ENCODE data around the gene CSNK1G1.
A peak's percentile ranks its signal among the peaks of the same experiment; 100 is the strongest.
"Not testable (repeated sequence)": the region's sequence is repeated elsewhere in the genome, so short reads cannot be mapped to it uniquely, and the experiment has no call there.

CSNK1G1 gene

GRCh38 chr15:64354688-64355344 lies 1.2 kb downstream of the CSNK1G1 start:
- TF ChIP-seq CTCF (conservative IDR thresholded peaks at IDR 0.05; ENCODE audit: low read depth, low read length), result no peak
- Histone ChIP-seq H3K27me3 (ENCODE audit: insufficient read depth, low read depth) (no peaks in the 10 kb centered on the region), H3K4me1 (ENCODE audit: low read depth, poor library complexity, severe bottlenecking) (peaks cover 19% of the 10 kb centered on the region), H3K79me2 (ENCODE audit: insufficient read depth, low read depth) (peaks cover 16% of the 10 kb centered on the region; the same call in 1 of the 2 replicates), H3K4me2 (peak overlapping the region; percentile 84), H3K9ac (peak overlapping the region; percentile 28; the same call in 1 of the 2 replicates), H2AFZ (ENCODE audit: low read depth) (peak overlapping the region; percentile 69; the same call in 1 of the 2 replicates), H3K27ac (no peak overlapping the region), H4K20me1 (ENCODE audit: insufficient read depth) (no peaks in the 10 kb centered on the region), H3K4me3 (IDR thresholded peaks at IDR 0.05; ENCODE audit: insufficient read depth, low read depth, low read length) (no peak overlapping the region), H3K36me3 (ENCODE audit: insufficient read depth) (no peaks in the 10 kb centered on the region)

- Histone ChIP-seq H3K9ac (no peak overlapping the region), H3K36me3 (ENCODE audit: insufficient read depth) (no peaks in the 10 kb centered on the region), H3K27me3 (ENCODE audit: insufficient read depth, low read depth) (no peaks in the 10 kb centered on the region), H3K79me2 (ENCODE audit: insufficient read depth, low read depth) (peaks cover 33% of the 10 kb centered on the region; the same call in 1 of the 2 replicates), H3K4me1 (ENCODE audit: low read depth, poor library complexity, severe bottlenecking) (peaks cover 12% of the 10 kb centered on the region), H4K20me1 (ENCODE audit: insufficient read depth) (no peaks in the 10 kb centered on the region), H3K27ac (no peak overlapping the region), H3K4me3 (IDR thresholded peaks at IDR 0.05; ENCODE audit: insufficient read depth, low read depth, low read length) (no peak overlapping the region), H3K4me2 (no peak overlapping the region), H2AFZ (ENCODE audit: low read depth) (no peak overlapping the region)
- TF ChIP-seq CTCF (conservative IDR thresholded peaks at IDR 0.05; ENCODE audit: low read depth, low read length), result no peak
Measured at GRCh38 chr15:64351265-64351664, 4.7 kb downstream of the CSNK1G1 start.

GRCh38 chr15:64349375-64349774 lies 6.6 kb downstream of the CSNK1G1 start:
- TF ChIP-seq CTCF (conservative IDR thresholded peaks at IDR 0.05; ENCODE audit: low read depth, low read length), result no peak
- Histone ChIP-seq H3K36me3 (ENCODE audit: insufficient read depth) (no peaks in the 10 kb centered on the region), H3K79me2 (ENCODE audit: insufficient read depth, low read depth) (peaks cover 24% of the 10 kb centered on the region; the same call in 1 of the 2 replicates)

GRCh38 chr15:64348455-64348854 lies 7.5 kb downstream of the CSNK1G1 start:
- Histone ChIP-seq H3K27me3 (ENCODE audit: insufficient read depth, low read depth) (no peaks in the 10 kb centered on the region), H3K4me2 (no peak overlapping the region), H3K4me1 (ENCODE audit: low read depth, poor library complexity, severe bottlenecking) (no peaks in the 10 kb centered on the region), H2AFZ (ENCODE audit: low read depth) (no peak overlapping the region), H3K9ac (no peak overlapping the region), H3K27ac (no peak overlapping the region), H3K36me3 (ENCODE audit: insufficient read depth) (no peaks in the 10 kb centered on the region), H3K4me3 (IDR thresholded peaks at IDR 0.05; ENCODE audit: insufficient read depth, low read depth, low read length) (no peak overlapping the region), H4K20me1 (ENCODE audit: insufficient read depth) (no peaks in the 10 kb centered on the region), H3K79me2 (ENCODE audit: insufficient read depth, low read depth) (peaks cover 17% of the 10 kb centered on the region; the same call in 1 of the 2 replicates)
- TF ChIP-seq CTCF (conservative IDR thresholded peaks at IDR 0.05; ENCODE audit: low read depth, low read length), result no peak

More at GRCh38 chr15:64349375-64349774, 6.6 kb downstream of the CSNK1G1 start:
- Histone ChIP-seq H3K4me2 (no peak overlapping the region), H2AFZ (ENCODE audit: low read depth) (no peak overlapping the region), H3K4me1 (ENCODE audit: low read depth, poor library complexity, severe bottlenecking) (peaks cover 4% of the 10 kb centered on the region), H3K27ac (no peak overlapping the region), H3K9ac (no peak overlapping the region), H3K4me3 (IDR thresholded peaks at IDR 0.05; ENCODE audit: insufficient read depth, low read depth, low read length) (no peak overlapping the region), H3K27me3 (ENCODE audit: insufficient read depth, low read depth) (no peaks in the 10 kb centered on the region), H4K20me1 (ENCODE audit: insufficient read depth) (no peaks in the 10 kb centered on the region)

- H3K4me1 ChIP-seq (ENCODE audit: low read depth, poor library complexity, severe bottlenecking); H3K4me3 ChIP-seq (IDR thresholded peaks at IDR 0.05; ENCODE audit: insufficient read depth, low read depth, low read length); H3K4me2 ChIP-seq; H2AFZ ChIP-seq (ENCODE audit: low read depth); H4K20me1 ChIP-seq (ENCODE audit: insufficient read depth); H3K27me3 ChIP-seq (ENCODE audit: insufficient read depth, low read depth); H3K27ac ChIP-seq; H3K36me3 ChIP-seq (ENCODE audit: insufficient read depth); H3K9ac ChIP-seq: not testable (repeated sequence)
- peaks cover 17% of the 10 kb centered on the region; the same call in 1 of the 2 replicates for H3K79me2 ChIP-seq (ENCODE audit: insufficient read depth, low read depth)
Measured at GRCh38 chr15:64346242-64346641, 9.7 kb downstream of the CSNK1G1 start.

All from KMS-11 (cell line).